ENCODE results near the gene INVS.

INVS gene

DNA sequence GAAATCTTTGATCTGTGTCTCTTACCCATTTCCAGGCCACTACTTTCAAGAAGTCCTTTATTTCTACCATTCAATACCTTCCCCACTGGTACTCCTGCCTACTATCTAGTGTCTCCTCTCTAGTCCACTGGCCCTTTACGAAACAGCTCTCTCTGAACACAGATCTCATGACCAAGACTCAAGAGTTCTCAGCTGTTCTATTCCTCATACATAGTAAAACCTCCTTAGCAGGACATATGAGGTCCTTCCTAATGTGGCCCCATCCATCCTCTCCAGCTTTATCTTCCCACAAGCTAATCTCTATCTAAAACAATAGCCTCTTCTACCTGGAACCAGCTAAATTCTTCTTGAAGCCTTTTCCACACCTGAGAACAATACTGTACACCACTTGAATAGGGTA, 251.1 kb downstream of the INVS start:
- peaks cover 27% of the 10 kb centered on the region for H3K4me1 Mint-ChIP-seq (ENCODE audit: low read depth)

More for the DNA sequence above, 251.1 kb downstream of the INVS start:
- peak overlapping the region; percentile 16 for H3K4me3 Mint-ChIP-seq
- peaks cover 8% of the 10 kb centered on the region for H3K9me3 Mint-ChIP-seq
- H3K36me3 Mint-ChIP-seq (ENCODE audit: low read depth) = peaks cover 20% of the 10 kb centered on the region
- H3K27me3 Mint-ChIP-seq (ENCODE audit: low read depth) = no peaks in the 10 kb centered on the region
- no peak overlapping the region for H3K27ac Mint-ChIP-seq

Data from T-helper 1 cell treated with Interleukin-12 subunit alpha and Interleukin-12 subunit beta and Interleukin-4 antibody, amounts not matched to agents 30 μg/mL and 1 μg/mL, for 36 hours (primary cell).